Measurements from ENCODE around the gene ARL10.

The ARL10 gene

GRCh38 chr5:176400382-176401156 lies 35.3 kb downstream of the ARL10 start:
- H3K4me3 ChIP-seq (ENCODE audit: low read length) = no peak overlapping the region
- H4K20me1 ChIP-seq (ENCODE audit: control insufficient read depth, insufficient read depth, low read depth, low read length) = no peaks in the 10 kb centered on the region
- no peaks in the 10 kb centered on the region for H3K9me2 ChIP-seq (replicated peaks; ENCODE audit: control insufficient read depth, low read length)
- H3F3A ChIP-seq (ENCODE audit: control insufficient read depth, insufficient read depth) = no peaks in the 10 kb centered on the region
- H3K79me2 ChIP-seq (ENCODE audit: control insufficient read depth, low read length) = no peaks in the 10 kb centered on the region
- no peaks in the 10 kb centered on the region for H3K36me3 ChIP-seq (ENCODE audit: control insufficient read depth, low read length)
- no peak overlapping the region for H3K27ac ChIP-seq (ENCODE audit: low read depth, low read length)
- TF ChIP-seq CTCF (IDR thresholded peaks at IDR 0.05; ENCODE audit: low read depth, low read length, poor library complexity, severe bottlenecking) (no peak), EZH2phosphoT487 (IDR thresholded peaks at IDR 0.05; ENCODE audit: borderline replicate concordance, low read length) (no peak)
- no peaks in the 10 kb centered on the region for H3K4me1 ChIP-seq (ENCODE audit: control insufficient read depth, low read length)
- no peaks in the 10 kb centered on the region for H3K27me3 ChIP-seq (ENCODE audit: control insufficient read depth, low read length)
- H3K4me2 ChIP-seq (ENCODE audit: low read length) = no peak overlapping the region
- H3K9me3 ChIP-seq (ENCODE audit: control insufficient read depth, insufficient read depth, low read length) = no peaks in the 10 kb centered on the region

- Histone ChIP-seq H3K9me2 (replicated peaks; ENCODE audit: control insufficient read depth, low read length) (no peaks in the 10 kb centered on the region), H3K4me1 (ENCODE audit: control insufficient read depth, low read length) (no peaks in the 10 kb centered on the region), H3K9me3 (ENCODE audit: control insufficient read depth, insufficient read depth, low read length) (no peaks in the 10 kb centered on the region), H3K36me3 (ENCODE audit: control insufficient read depth, low read length) (no peaks in the 10 kb centered on the region), H3K4me3 (ENCODE audit: low read length) (no peak overlapping the region), H3K4me2 (ENCODE audit: low read length) (no peak overlapping the region), H4K20me1 (ENCODE audit: control insufficient read depth, insufficient read depth, low read depth, low read length) (no peaks in the 10 kb centered on the region), H3K27ac (ENCODE audit: low read depth, low read length) (no peak overlapping the region), H3F3A (ENCODE audit: control insufficient read depth, insufficient read depth) (no peaks in the 10 kb centered on the region), H3K27me3 (ENCODE audit: control insufficient read depth, low read length) (no peaks in the 10 kb centered on the region), H3K79me2 (ENCODE audit: control insufficient read depth, low read length) (no peaks in the 10 kb centered on the region)
- TF ChIP-seq EZH2phosphoT487 (IDR thresholded peaks at IDR 0.05; ENCODE audit: borderline replicate concordance, low read length) (no peak), CTCF (IDR thresholded peaks at IDR 0.05; ENCODE audit: low read depth, low read length, poor library complexity, severe bottlenecking) (no peak)
Measured at GRCh38 chr5:176401281-176402205, 36.3 kb downstream of the ARL10 start.

DNA sequence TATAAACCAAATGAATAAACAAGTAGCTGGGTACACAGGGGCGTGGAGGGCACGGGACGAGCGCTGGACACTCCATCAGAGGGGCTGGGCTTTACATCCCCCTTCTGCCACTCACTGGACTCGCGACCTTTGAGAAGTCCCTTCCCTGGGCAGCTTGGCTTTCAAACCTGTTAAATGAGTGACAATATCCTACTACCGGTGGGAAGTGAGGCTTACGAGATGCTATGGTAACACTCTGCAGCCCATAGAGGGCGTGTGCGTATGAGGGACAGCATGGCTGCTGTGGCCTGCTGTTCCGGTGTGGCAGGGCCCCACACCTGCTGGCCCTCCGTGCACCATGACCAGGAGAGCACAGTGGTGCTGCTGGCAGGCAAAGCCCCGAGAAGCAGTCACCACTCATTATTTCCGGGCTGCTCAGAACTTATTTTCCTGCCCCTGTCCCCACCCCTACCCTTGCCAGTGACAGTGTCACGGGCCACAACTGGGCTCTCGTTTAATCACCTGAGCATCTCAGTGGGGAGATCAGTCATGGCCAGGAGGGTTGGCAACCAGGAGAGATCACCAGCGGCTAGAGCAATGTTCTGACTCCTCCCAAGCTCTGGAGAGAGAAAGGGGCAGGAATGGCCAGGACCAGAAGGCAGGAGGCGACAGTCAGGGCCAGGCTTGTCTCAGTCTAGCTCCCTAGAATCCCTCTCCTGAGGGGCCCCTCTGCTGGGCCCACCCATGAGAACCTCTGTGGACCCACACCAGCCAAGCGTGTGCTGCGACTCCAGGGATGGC lies 40.6 kb downstream of the ARL10 start:
- H3K9me2 ChIP-seq (replicated peaks; ENCODE audit: control insufficient read depth, low read length) = no peaks in the 10 kb centered on the region
- no peak overlapping the region for H3K4me3 ChIP-seq (ENCODE audit: low read length)
- no peaks in the 10 kb centered on the region for H3K79me2 ChIP-seq (ENCODE audit: control insufficient read depth, low read length)
- H3K36me3 ChIP-seq (ENCODE audit: control insufficient read depth, low read length) = peaks cover 6% of the 10 kb centered on the region; the same call in 1 of the 2 replicates
- no peaks in the 10 kb centered on the region for H3K27me3 ChIP-seq (ENCODE audit: control insufficient read depth, low read length)
- no peak overlapping the region for H3K27ac ChIP-seq (ENCODE audit: low read depth, low read length)
- H4K20me1 ChIP-seq (ENCODE audit: control insufficient read depth, insufficient read depth, low read depth, low read length) = no peaks in the 10 kb centered on the region
- H3F3A ChIP-seq (ENCODE audit: control insufficient read depth, insufficient read depth) = no peaks in the 10 kb centered on the region
- no peaks in the 10 kb centered on the region for H3K9me3 ChIP-seq (ENCODE audit: control insufficient read depth, insufficient read depth, low read length)
- H3K4me2 ChIP-seq (ENCODE audit: low read length) = no peak overlapping the region
- no peaks in the 10 kb centered on the region for H3K4me1 ChIP-seq (ENCODE audit: control insufficient read depth, low read length)
- TF ChIP-seq EZH2phosphoT487 (IDR thresholded peaks at IDR 0.05; ENCODE audit: borderline replicate concordance, low read length) = no peak
- no peak for TF ChIP-seq CTCF (IDR thresholded peaks at IDR 0.05; ENCODE audit: low read depth, low read length, poor library complexity, severe bottlenecking)

Measured in DOHH2 (cell line).